A673 (cell line): ENCODE data around the gene RASAL2. TPM values are rescaled to one million over a fixed set of nuclear protein-coding genes. Genes with fewer than 3 reads are reported as not detected.

Experiments
- BruUV-seq: library from RNA; stranded (reverse); fragments of 400-500 nt; replicated peaks from 2 replicates; lab custom pipeline; 2021; lab: Mats Ljungman, UMichigan
- CTCF ChIA-PET: fragments of 300-600 bp; sonication (Branson Sonifier 250); formaldehyde crosslinking; loops from one replicate; lab custom pipeline; 2022; ENCODE audit warnings: antibody characterized with exemption; lab: Charles Lee
- POLR2A ChIA-PET: fragments of 300-600 bp; sonication (Branson Sonifier 250); formaldehyde crosslinking; loops from one replicate; lab custom pipeline; 2022; ENCODE audit warnings: antibody characterized with exemption; ENCODE audit not compliant: low non-redundant PET; lab: Charles Lee
- DNase-seq: peaks from one replicate; pipeline ENCODE4 v3.0.0-alpha.2; 2015; ENCODE audit warnings: low spot score
- H3K27ac ChIP-seq: fragments of 200-600 bp; sonication (generic); 2 replicates; pipeline ENCODE4 v1.5.1; 2016; ENCODE audit warnings: mixed run types, low read depth, mild to moderate bottlenecking, mixed read lengths, antibody characterized with exemption, low read length; ENCODE audit not compliant: poor library complexity, severe bottlenecking
- H3K27me3 ChIP-seq: fragments of 200-600 bp; sonication (generic); replicated peaks from 2 replicates; pipeline ENCODE4 v1.6.1; 2017; ENCODE audit warnings: mixed run types, low read depth, mild to moderate bottlenecking, mixed read lengths, antibody characterized with exemption, low read length; ENCODE audit not compliant: insufficient read depth, poor library complexity
- H3K36me3 ChIP-seq: fragments of 200-600 bp; sonication (generic); 2 replicates; pipeline ENCODE4 v1.6.1; 2016; ENCODE audit warnings: mixed run types, mild to moderate bottlenecking, mixed read lengths, antibody characterized with exemption, low read length; ENCODE audit not compliant: insufficient read depth, poor library complexity, severe bottlenecking
- H3K4me1 ChIP-seq: fragments of 200-600 bp; sonication (generic); 2 replicates; pipeline ENCODE4 v1.6.1; 2017; ENCODE audit warnings: mixed run types, mild to moderate bottlenecking, mixed read lengths, antibody characterized with exemption, low read length; ENCODE audit not compliant: insufficient read depth, poor library complexity, severe bottlenecking
- H3K4me3 ChIP-seq: fragments of 200-600 bp; sonication (generic); 2 replicates; pipeline ENCODE4 v1.5.1; 2016; ENCODE audit warnings: low read depth, mixed run types, mild to moderate bottlenecking, mixed read lengths, low read length; ENCODE audit not compliant: poor library complexity, severe bottlenecking
- H3K9me3 ChIP-seq: fragments of 200-600 bp; sonication (generic); 2 replicates; pipeline ENCODE4 v1.6.1; 2016; ENCODE audit warnings: mixed run types, low read depth, mild to moderate bottlenecking, mixed read lengths, antibody characterized with exemption, low read length; ENCODE audit not compliant: poor library complexity, severe bottlenecking
- EZH2 ChIP-seq: fragments of 200-600 bp; sonication (generic); IDR thresholded peaks from 2 replicates; pipeline ENCODE4 v1.6.1; 2017; ENCODE audit warnings: borderline replicate concordance, low read depth, mild to moderate bottlenecking, mixed read lengths, antibody characterized with exemption, low read length; ENCODE audit not compliant: poor library complexity, severe bottlenecking
- intact Hi-C: fragments of 100-400 bp; cut with micrococcal nuclease; formaldehyde crosslinking; loops from one replicate; pipeline ENCODE4 v1.10.0; 2022; ENCODE audit not compliant: unreplicated experiment
- total RNA-seq: library from RNA; stranded (reverse); gene quantifications from 2 replicates; pipeline ENCODE4 v1.2.3, GENCODE V29; 2021
- TF ChIP-seq, protein P1 (sequence below): fragments of 300-800, 200-600 bp; sonication (generic); conservative IDR thresholded peaks from 2 replicates; pipeline ENCODE4 v1.5.1; 2017; ENCODE audit warnings: low read depth, mild to moderate bottlenecking, antibody characterized with exemption, low read length, moderate library complexity, mixed read lengths

Gene RASAL2
- total RNA-seq, 1 experiment from 2014 or later, result 8.3 TPM

DNA sequence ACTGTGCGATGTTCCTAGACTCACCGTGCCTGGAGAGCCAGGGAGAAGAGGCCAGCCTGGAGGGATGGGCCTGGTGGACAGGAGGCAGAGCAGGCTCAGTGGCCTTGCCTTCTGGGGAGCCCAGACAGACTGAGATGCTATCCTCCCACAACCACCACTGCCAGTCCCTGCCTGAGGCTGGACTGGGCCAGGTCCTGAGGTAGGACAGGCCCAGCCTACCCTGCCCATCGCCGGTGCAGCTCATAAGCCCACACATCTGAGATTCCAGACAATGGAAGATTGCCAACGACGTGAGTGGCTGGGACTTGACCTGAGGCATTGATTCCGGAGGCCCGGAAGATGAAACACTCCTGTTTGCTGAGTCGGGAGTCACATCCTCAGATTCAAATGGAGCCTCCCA, 397.1 kb downstream of the RASAL2 start:
- ChIA-PET POLR2A (no interaction called here), CTCF (no interaction called here)
- H3K27ac ChIP-seq, result no peak overlapping the region
- H3K36me3 ChIP-seq, result no peaks in the 10 kb centered on the region
- TF ChIP-seq, protein P1, sequence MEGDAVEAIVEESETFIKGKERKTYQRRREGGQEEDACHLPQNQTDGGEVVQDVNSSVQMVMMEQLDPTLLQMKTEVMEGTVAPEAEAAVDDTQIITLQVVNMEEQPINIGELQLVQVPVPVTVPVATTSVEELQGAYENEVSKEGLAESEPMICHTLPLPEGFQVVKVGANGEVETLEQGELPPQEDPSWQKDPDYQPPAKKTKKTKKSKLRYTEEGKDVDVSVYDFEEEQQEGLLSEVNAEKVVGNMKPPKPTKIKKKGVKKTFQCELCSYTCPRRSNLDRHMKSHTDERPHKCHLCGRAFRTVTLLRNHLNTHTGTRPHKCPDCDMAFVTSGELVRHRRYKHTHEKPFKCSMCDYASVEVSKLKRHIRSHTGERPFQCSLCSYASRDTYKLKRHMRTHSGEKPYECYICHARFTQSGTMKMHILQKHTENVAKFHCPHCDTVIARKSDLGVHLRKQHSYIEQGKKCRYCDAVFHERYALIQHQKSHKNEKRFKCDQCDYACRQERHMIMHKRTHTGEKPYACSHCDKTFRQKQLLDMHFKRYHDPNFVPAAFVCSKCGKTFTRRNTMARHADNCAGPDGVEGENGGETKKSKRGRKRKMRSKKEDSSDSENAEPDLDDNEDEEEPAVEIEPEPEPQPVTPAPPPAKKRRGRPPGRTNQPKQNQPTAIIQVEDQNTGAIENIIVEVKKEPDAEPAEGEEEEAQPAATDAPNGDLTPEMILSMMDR, result no peak
- TF ChIP-seq EZH2, result no peak
- H3K9me3 ChIP-seq, result no peaks in the 10 kb centered on the region
- no peaks in the 10 kb centered on the region for H3K4me1 ChIP-seq
- intact Hi-C loops, result no loop called here
- BruUV-seq, result no TSS peak
- DNase-seq, result no peak
- H3K27me3 ChIP-seq, result no peaks in the 10 kb centered on the region
- H3K4me3 ChIP-seq, result no peak overlapping the region

DNA sequence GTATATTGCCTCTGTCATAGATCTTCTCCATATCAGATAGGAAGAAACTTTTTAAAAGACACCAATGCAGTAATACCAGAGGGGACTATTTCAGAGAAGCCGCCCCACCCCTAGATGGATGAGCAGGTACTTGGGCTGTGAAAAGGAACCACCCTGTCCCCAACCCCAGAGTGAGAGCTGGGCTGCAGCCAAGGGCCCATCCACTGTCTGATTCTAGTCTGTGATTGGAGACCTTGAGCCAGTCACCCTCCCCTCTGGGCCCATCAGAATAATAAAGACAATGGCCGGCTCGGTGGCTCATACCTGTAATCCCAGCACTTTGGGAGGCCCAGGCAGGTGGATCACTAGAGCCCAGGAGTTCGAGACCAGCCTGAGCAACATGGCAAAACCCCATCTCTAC, 397.8 kb downstream of the RASAL2 start:
- intact Hi-C loops, result no loop called here
- H3K36me3 ChIP-seq, result no peaks in the 10 kb centered on the region
- no TSS peak for BruUV-seq
- no peaks in the 10 kb centered on the region for H3K4me1 ChIP-seq
- DNase-seq, result no peak
- no peaks in the 10 kb centered on the region for H3K27me3 ChIP-seq
- ChIA-PET CTCF (no interaction called here), POLR2A (no interaction called here)
- H3K9me3 ChIP-seq, result no peaks in the 10 kb centered on the region
- H3K4me3 ChIP-seq, result no peak overlapping the region
- TF ChIP-seq, protein P1, result no peak
- TF ChIP-seq EZH2, result no peak
- H3K27ac ChIP-seq, result no peak overlapping the region

DNA sequence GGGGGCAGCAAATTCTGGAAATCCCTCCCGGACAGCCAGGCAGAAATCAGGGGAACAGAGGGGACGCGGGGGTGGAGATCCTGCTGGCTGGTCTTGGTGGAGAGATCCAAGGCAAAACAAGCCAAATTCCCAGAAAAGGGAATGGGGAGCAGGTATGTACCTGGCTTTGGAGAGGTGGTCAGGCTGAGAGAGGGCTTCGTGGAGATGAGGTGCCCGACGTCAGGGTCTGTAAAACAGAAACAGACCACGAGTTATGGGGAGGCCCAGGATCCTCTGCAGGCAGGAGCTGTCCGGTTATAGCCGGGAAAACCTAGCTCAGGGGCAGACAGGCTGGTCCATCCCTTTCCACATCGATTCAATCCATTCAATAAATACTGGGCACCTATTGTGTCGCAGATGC, 398.4 kb downstream of the RASAL2 start:
- Histone ChIP-seq H3K27me3 (no peaks in the 10 kb centered on the region), H3K4me1 (no peaks in the 10 kb centered on the region), H3K27ac (no peak overlapping the region), H3K9me3 (no peaks in the 10 kb centered on the region), H3K4me3 (no peak overlapping the region), H3K36me3 (no peaks in the 10 kb centered on the region)
- BruUV-seq, result no TSS peak
- no peak for DNase-seq
- ChIA-PET CTCF (no interaction called here), POLR2A (no interaction called here)
- TF ChIP-seq, protein P1, result no peak
- no peak for TF ChIP-seq EZH2
- intact Hi-C loops, result no loop called here
